GM12891 (cell line): ENCODE results near the gene PSME3.

Experiments
- DNase-seq: peaks from one replicate; pipeline ENCODE4 v3.0.0; 2011; ENCODE audit warnings: low spot score; ENCODE audit not compliant: insufficient read length
- FAIRE-seq: peaks from 2 replicates; lab custom pipeline; 2011; peaks lifted over from hg19 to GRCh38; lab: Jason Lieb, UNC
- PAX5 ChIP-seq: IDR thresholded peaks from 2 replicates; pipeline ENCODE4 v1.6.1; 2011; ENCODE audit warnings: low read length, moderate library complexity, mild to moderate bottlenecking; ENCODE audit not compliant: insufficient read depth, severe bottlenecking
- POLR2A ChIP-seq: IDR thresholded peaks from 2 replicates; pipeline ENCODE4 v1.6.1; 2011; ENCODE audit warnings: low read depth, low read length, control low read depth
- POLR2AphosphoS5 ChIP-seq: IDR thresholded peaks from 2 replicates; pipeline ENCODE4 v1.6.1; 2011; ENCODE audit warnings: low read depth, low read length, control low read depth
- POU2F2 ChIP-seq: IDR thresholded peaks from 2 replicates; pipeline ENCODE4 v1.6.1; 2011; ENCODE audit warnings: low read depth, mild to moderate bottlenecking, control low read depth, low read length, moderate library complexity
- SPI1 ChIP-seq: IDR thresholded peaks from 2 replicates; pipeline ENCODE4 v1.6.1; 2011; ENCODE audit warnings: low read depth, low read length, control low read depth
- TAF1 ChIP-seq: IDR thresholded peaks from 2 replicates; pipeline ENCODE4 v1.6.1; 2011; ENCODE audit warnings: low read depth, low read length, control low read depth

The PSME3 gene

GRCh38 chr17:42886283-42887176 is 53.3 kb downstream of the PSME3 start:
- FAIRE-seq: no peak
- no peak for DNase-seq
- TF ChIP-seq SPI1 (no peak), TAF1 (no peak), PAX5 (no peak), POLR2AphosphoS5 (no peak), POU2F2 (no peak), POLR2A (no peak)

GRCh38 chr17:42889809-42890208 is 56.6 kb downstream of the PSME3 start:
- no peak for TF ChIP-seq POLR2A
- TF ChIP-seq TAF1: no peak
- no peak for TF ChIP-seq SPI1
- no peak for TF ChIP-seq POU2F2
- TF ChIP-seq POLR2AphosphoS5: no peak
- no peak for TF ChIP-seq PAX5
- FAIRE-seq (no peak), DNase-seq (no peak)

GRCh38 chr17:42891539-42892152 is 58.4 kb downstream of the PSME3 start:
- DNase-seq (no peak), FAIRE-seq (no peak)
- no peak for TF ChIP-seq PAX5
- TF ChIP-seq POU2F2: no peak
- TF ChIP-seq POLR2AphosphoS5: no peak
- no peak for TF ChIP-seq TAF1
- TF ChIP-seq POLR2A: no peak
- no peak for TF ChIP-seq SPI1

- no peak for FAIRE-seq
- DNase-seq: no peak
- no peak for TF ChIP-seq TAF1
- no peak for TF ChIP-seq SPI1
- TF ChIP-seq POLR2AphosphoS5: no peak
- no peak for TF ChIP-seq POLR2A
- TF ChIP-seq PAX5: no peak
- no peak for TF ChIP-seq POU2F2
These were observed 60.2 kb downstream of the PSME3 start for GRCh38 chr17:42893359-42893758.
